GM03348 (cell line): ENCODE data around the gene TIMM23B.
"Not testable (repeated sequence)": the region's sequence is repeated elsewhere in the genome, so short reads cannot be mapped to it uniquely, and the experiment has no call there.

ENCODE experiments used
- DNase-seq: peaks from one replicate; pipeline ENCODE4 v3.0.0; 2012; ENCODE audit warnings: low spot score

The TIMM23B gene

GRCh38 chr10:49941447-49942338, at the start of gene TIMM23B, which contains the start of gene PARG:
Gene TIMM23B (plus strand): TSS chr10:49942053. CDS start chr10:49942195, 142 bp downstream.
Gene PARG (minus strand): TSS chr10:49942027. CDS start chr10:49941725, 302 bp downstream.
- peak; percentile 74 for DNase-seq

- DNase-seq, result not testable (repeated sequence)
Measured at GRCh38 chr10:49899999-49900398, 41.9 kb upstream of the TIMM23B start.

DNA sequence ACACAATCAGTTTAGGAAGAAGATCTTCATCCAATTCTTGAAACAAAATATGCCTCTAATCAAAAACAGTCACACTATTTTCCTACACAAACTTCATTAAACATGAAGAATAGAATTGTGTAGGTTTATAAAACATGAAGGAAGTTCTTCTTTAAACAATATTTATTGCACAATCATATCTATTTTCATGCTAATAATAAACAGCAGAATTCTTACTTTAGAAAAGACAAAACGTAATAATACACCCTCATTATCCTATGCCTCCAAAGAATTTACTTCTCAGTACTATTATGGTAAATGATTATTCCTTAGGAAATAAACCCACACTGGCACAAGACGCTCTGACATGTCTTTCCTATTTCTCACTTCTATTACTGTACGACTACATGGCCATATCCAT, 41.4 kb upstream of the TIMM23B start:
- not testable (repeated sequence) for DNase-seq

DNA sequence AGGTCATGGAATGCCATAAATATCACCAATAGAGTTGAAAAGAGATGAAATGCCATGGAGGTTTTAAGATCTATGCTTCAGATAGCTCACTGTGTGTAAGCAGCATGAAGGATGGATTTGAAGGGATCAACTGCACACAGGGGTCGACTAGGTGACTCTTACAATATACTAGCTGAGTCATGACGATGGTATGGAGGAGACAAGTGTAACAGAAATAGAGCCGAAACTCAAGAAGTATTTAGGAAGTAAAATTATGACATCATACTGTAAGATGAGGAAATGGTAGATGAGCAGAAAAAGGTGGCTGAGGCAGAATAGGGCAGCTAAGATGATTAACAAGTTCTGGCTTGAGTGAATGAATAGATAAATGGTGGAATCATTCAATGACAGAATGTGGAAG, 38.0 kb upstream of the TIMM23B start:
- DNase-seq, result not testable (repeated sequence)

DNA sequence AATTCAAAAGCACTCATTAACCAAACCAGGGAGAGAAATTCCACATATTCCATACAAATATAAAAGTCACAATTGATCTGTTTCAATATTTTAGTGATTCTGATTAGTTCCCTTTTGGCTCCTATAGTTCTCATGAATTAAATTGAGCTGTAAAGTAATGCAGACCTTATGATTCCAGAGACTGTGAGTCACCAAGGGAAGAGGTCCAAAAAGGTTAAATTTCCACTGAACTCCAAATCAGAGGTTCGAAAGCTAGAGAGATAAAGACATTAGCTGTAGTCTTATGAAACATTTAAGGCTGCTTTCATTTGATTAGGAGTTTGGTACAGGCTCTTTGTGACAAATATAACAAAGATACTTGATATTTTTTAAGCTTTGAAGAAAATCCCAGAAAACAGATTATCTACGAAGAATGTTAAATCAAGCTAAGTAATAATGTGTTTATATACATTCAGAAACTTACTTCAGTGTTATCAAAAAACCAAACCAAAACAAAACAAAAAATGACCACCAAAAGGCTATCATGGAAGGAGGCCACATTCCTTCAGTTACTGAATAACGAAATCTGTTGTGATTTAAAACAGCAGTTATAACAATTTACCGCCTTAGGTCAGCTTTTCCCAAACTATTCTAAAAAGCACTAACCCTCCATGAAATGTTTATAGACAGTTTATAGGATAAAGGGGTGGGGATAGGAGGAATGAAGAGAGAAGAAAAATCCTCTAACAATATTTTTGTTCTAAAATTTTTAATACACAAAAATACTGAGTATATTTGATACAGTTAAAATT, 33.4 kb upstream of the TIMM23B start:
- not testable (repeated sequence) for DNase-seq

- DNase-seq, result not testable (repeated sequence)
Measured at GRCh38 chr10:49910295-49910694, 31.6 kb upstream of the TIMM23B start.

DNA sequence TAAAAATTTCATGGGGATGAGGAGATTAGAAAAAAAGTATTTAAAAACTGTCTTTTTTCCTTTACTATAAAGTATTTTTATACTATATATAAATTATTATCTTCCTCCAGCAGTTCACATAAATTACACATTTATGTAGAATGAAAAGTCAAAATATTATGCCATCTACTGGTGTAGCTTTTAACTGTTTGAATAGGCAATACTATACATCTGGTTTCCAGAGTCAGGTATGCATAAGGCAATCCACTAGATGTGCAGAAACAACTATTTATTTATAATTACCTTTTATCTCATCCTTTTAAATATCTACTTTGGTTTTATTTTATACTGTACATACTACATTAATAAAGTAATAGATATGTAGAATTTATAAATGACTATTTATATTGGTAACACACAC, 25.4 kb upstream of the TIMM23B start:
- not testable (repeated sequence) for DNase-seq

DNA sequence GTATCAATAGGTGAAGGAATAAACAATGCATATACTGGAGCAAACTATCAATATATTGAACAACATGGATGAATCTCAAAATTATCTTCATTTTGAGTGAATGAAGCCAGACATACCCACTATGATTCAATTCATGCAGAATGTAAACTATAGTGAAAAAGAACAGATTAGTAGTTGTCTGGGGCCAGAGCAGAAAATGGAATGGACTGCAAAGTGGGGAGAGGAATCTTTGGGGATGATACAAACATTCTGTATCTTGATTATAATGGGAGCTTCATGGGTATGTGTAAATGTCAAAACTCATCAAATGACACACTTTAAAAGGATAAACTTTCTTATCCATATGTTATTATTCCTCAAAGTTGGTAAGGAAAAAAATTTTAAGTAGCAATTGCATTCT, 23.9 kb upstream of the TIMM23B start:
- not testable (repeated sequence) for DNase-seq

DNA sequence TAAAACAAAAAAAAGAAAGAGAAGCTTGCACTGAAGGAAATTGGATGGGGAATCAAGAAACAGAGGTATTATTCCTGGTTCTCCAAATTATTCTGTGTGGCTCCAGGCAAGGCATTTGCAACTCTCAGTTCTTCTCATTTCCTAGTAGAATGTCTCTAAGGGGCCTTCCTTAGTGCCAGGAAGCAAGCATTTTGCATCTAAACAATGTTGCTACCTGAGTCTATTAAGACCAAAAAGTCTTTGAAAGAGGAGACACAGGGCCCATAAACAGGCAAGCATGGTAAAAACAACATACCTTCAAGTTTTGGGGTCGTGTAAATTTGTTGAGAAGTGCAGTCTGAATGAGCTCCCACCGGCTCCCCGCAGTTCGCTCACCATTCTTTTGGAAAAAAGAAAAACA, 19.8 kb upstream of the TIMM23B start:
- not testable (repeated sequence) for DNase-seq

- DNase-seq, result not testable (repeated sequence)
Measured at GRCh38 chr10:49923572-49923971, 18.3 kb upstream of the TIMM23B start.

GRCh38 chr10:49931276-49931675, 10.6 kb upstream of the TIMM23B start:
- DNase-seq, result not testable (repeated sequence)

DNA sequence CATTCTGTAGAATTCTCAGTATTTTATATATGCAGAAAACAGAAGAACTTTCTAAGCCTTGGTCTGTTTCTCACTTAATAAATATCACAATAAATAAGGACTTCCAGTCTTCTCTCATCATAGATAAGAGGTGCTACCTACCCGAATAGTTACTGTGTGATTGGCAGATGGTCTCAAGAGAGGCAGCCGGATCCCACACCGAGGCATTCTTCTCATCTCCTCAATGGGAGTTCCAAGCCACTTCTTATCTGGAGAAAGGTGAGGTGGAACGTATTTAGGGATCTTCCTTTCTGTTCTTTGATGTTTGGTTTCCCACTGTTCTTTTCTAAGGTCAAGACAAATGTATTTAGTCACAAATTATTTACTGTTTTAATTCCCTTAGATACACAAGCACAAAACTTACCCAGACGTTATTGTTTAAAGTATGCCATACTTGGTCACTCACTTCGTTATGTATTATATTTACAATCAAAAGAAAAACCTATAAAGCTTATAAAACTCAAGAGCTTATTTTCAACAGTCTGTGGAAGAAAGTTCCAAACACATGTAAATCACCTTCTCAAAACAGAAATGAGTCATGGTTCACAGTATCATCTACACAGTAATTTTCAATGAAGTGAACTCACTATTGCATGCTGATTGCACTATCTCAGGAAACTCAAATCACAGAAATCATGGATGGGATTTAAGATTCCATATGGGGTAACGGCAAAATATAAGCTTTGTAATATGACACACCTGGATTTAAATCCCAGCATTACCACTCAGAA, 9.7 kb upstream of the TIMM23B start:
- not testable (repeated sequence) for DNase-seq

DNA sequence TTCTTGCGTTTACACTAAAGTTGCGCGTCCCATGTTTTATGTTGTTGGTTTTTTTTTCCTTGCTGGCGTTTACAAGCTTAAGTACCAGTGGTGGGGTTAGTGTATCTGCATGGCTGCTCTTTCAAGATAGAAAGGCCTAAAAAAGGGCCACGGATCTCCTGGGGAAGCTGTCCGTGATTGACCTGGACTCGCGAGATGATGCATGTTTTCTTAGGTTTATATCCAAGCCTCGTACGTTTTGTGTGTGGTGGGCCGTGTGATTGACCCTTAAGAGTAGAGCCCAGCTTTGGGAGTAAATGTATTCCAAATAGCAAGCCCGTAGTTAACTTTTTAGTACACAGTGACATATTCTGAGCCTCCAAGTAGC, 469 bp downstream of the TIMM23B start:
- not testable (repeated sequence) for DNase-seq

GRCh38 chr10:49943607-49944006, 1.8 kb downstream of the TIMM23B start:
- not testable (repeated sequence) for DNase-seq

DNA sequence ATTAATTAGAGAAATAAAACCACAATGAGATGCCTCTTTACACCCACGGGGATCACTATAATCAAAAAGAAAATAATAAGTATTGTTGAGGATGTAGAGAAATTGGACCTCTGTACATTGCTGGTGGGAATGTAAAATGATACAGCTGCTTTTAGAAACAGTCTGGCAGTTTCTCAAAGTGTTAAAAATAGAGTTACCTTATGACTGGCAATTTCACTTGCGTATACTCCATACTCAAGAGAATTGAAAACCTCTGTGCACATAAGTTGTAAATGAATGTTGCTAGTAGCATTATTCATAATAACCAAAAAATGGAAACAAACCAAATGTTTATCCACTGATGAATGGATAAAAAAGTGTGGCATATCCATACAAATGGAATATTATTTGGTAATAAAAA, 6.3 kb downstream of the TIMM23B start:
- DNase-seq, result not testable (repeated sequence)

DNA sequence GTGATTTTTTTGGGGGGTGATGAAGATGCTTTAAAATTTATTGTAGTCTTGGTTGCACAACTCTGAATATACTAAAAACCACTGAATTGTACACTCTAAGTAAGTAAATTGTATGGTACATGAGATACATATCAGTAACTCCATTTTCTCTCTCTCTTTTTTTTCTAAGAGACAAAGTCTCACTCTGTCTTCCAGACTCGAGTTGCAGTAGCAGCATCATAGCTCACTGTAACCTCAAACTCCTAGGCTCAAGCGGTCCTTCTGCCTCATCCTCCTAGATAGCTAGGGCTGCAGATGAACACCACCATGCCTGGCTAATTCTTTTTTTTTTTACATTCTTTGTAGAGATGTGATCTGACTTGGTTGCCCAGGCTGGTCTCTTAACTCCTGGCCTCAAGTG, 6.9 kb downstream of the TIMM23B start:
- DNase-seq, result not testable (repeated sequence)

DNA sequence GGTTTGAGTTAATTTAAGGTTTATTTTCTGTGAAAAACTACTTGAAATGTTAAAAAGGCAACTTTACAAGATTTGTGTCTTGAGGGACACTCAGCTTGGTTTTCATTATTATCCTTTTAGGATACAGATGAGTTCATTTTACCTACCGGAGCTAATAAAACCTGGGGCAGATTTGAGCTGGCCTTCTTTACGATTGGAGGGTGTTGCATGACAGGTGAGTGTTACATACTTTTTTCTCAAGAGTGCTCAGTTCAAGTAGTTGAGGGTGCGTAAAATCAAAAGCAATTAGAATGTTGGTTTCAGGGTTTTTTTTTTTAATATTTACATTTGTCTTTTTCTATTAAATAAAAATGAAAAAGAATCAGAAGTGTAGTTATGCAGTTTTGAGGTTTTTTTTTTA, 10.2 kb downstream of the TIMM23B start:
- DNase-seq, result not testable (repeated sequence)

- not testable (repeated sequence) for DNase-seq
Measured at GRCh38 chr10:49953122-49953521, 11.3 kb downstream of the TIMM23B start.

- DNase-seq, result not testable (repeated sequence)
Measured at GRCh38 chr10:49970331-49970857, 28.5 kb downstream of the TIMM23B start.

- DNase-seq, result not testable (repeated sequence)
Measured at GRCh38 chr10:49971466-49971865, 29.6 kb downstream of the TIMM23B start.

GRCh38 chr10:49972094-49972493, 30.2 kb downstream of the TIMM23B start:
- DNase-seq, result not testable (repeated sequence)

DNA sequence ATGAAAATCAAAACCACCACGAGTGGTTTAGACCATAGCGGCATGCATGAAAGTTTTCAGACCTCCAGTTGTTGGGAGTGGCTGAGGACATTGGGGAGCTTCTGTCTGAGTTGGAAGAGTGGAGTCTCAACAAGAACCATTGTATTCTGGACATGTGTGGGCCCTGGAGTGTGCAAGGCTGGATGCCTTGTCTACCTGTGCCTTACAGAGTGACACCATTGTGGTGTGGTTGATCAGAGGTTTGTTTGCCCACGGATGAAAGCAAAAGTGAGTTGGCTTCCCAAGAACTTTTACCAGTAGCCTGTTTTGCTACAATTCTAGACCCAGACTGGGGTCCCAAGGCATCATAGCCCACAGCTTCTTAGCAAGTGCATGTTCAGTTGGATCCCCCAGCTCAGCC, 35.9 kb downstream of the TIMM23B start:
- DNase-seq, result not testable (repeated sequence)
